Prostate gland (tissue), 2 donors: ENCODE data around the gene GABPB2. TPM values are rescaled to one million over a fixed set of nuclear protein-coding genes. Genes with fewer than 3 reads are reported as not detected.

Experiments used
- DNase-seq: peaks from one replicate; pipeline ENCODE4 v3.0.0-alpha.2; 2019; ENCODE audit warnings: low spot score
- H3K27ac ChIP-seq, 2 donors: fragments of 200-600 bp; sonication (generic); 2 replicates each; pipeline ENCODE4 v1.5.1; 2017 to 2019
- H3K27me3 ChIP-seq: fragments of 200-600 bp; sonication (generic); replicated peaks from 2 replicates; pipeline ENCODE4 v1.5.1; 2019; ENCODE audit not compliant: insufficient read depth
- H3K36me3 ChIP-seq, 2 donors: fragments of 200-600 bp; sonication (generic); 1 replicate in 1 of 2; 2 replicates in 1 of 2; pipeline versions ENCODE4 v1.5.1 to v1.8.1; 2017 to 2019
- H3K4me1 ChIP-seq: fragments of 200-600 bp; sonication (generic); replicated peaks from 2 replicates; pipeline ENCODE4 v1.5.1; 2019
- H3K4me3 ChIP-seq, 2 donors: fragments of 200-600 bp; sonication (generic); 2 replicates each; pipeline ENCODE4 v1.5.1; 2017 to 2019
- H3K9me3 ChIP-seq: fragments of 200-600 bp; sonication (generic); 2 replicates; pipeline ENCODE4 v1.5.1; 2017
- CTCF ChIP-seq, 4 experiments: fragments of 200-600 bp in 2 of 4; fragments of 450-650 bp in 2 of 4; sonication (generic) in 2 of 4; IDR thresholded peaks; 1 replicate in 3 of 4; 2 replicates in 1 of 4; pipeline ENCODE4 v1.5.1; 2016 to 2019; ENCODE audit warnings: antibody characterized with exemption in 4 of 4, mild to moderate bottlenecking in 2 of 4, moderate library complexity in 2 of 4
- POLR2A ChIP-seq: fragments of 450-650 bp; IDR thresholded peaks from one replicate; pipeline ENCODE4 v1.6.1; 2016; ENCODE audit warnings: antibody characterized with exemption, mild to moderate bottlenecking
- POLR2AphosphoS5 ChIP-seq: sonication (generic); formaldehyde crosslinking; IDR thresholded peaks from one replicate; pipeline ENCODE4 v1.6.1; 2017; ENCODE audit warnings: antibody characterized with exemption
- WGBS: methylation state at CpG from one replicate; pipeline ENCODE4 v1.1.5; 2018; 5-methylcytosine and 5-hydroxymethylcytosine counted together
- intact Hi-C: fragments of 100-400 bp; cut with DNase I; formaldehyde crosslinking; loops from one replicate; pipeline ENCODE4 v1.14.2; 2022
- total RNA-seq, 2 donors: library from RNA; depleted of rRNA; stranded (reverse); fragments of >200 nt; gene quantifications; one replicate each; pipeline ENCODE4 v1.1.0, GENCODE V29; 2016

GABPB2 gene
- 10 to 100 TPM; 14.7 to 23.5 TPM for total RNA-seq

GRCh38 chr1:151070474-151071276 is at the start of gene GABPB2:
TSS of gene GABPB2 (plus strand) at chr1:151070761. CDS start at chr1:151088190, 17,429 bp downstream.
- H3K36me3 ChIP-seq = no peaks in the 10 kb centered on the region
- 1% methylated on average over 50 of the region's 50 CpGs for WGBS
- TF ChIP-seq CTCF (IDR thresholded peaks at IDR 0.05) = peak; percentile 76 to 90 (median 86)
- no peak for TF ChIP-seq POLR2A
- peak; percentile 87 for TF ChIP-seq POLR2AphosphoS5
- intact Hi-C loops = no loop called here
- H3K9me3 ChIP-seq = no peaks in the 10 kb centered on the region
- H3K27me3 ChIP-seq = no peaks in the 10 kb centered on the region
- peak within 1 kb of the TSS; percentile 99 to 100 for H3K27ac ChIP-seq
- DNase-seq = peak; percentile 88
- peaks cover 2% of the 10 kb centered on the region for H3K4me1 ChIP-seq
- H3K4me3 ChIP-seq = peak within 1 kb of the TSS; percentile 90 to 92

- peak; percentile 84 for DNase-seq
- H3K4me1 ChIP-seq = no peaks in the 10 kb centered on the region
- intact Hi-C loops = loop anchor here (5.0 kb wide), 1 partner anchor 133 kb away; the partner anchor contains the start of gene TNFAIP8L2
- 21% methylated on average over 6 of the region's 6 CpGs for WGBS
- peaks cover 4 to 16% of the 10 kb centered on the region in 2 donors for H3K36me3 ChIP-seq
- peak; percentile 29 to 75 (median 69) for TF ChIP-seq CTCF (IDR thresholded peaks at IDR 0.05)
- no peak for TF ChIP-seq POLR2A
- TF ChIP-seq POLR2AphosphoS5 = peak; percentile 68
- H3K4me3 ChIP-seq = no peak overlapping the region
- H3K9me3 ChIP-seq = no peaks in the 10 kb centered on the region
- no peaks in the 10 kb centered on the region for H3K27me3 ChIP-seq
- no peak overlapping the region for H3K27ac ChIP-seq
Measured at GRCh38 chr1:151024540-151025146, 45.9 kb upstream of the GABPB2 start.

GRCh38 chr1:151026460-151026859 is 44.1 kb upstream of the GABPB2 start:
- H3K4me3 ChIP-seq = no peak overlapping the region
- H3K36me3 ChIP-seq = peaks cover 4 to 28% of the 10 kb centered on the region in 2 donors
- no peaks in the 10 kb centered on the region for H3K27me3 ChIP-seq
- no peak overlapping the region for H3K27ac ChIP-seq
- TF ChIP-seq POLR2A (no peak), CTCF (IDR thresholded peaks at IDR 0.05) (no peak), POLR2AphosphoS5 (no peak)
- H3K9me3 ChIP-seq = no peaks in the 10 kb centered on the region
- no peaks in the 10 kb centered on the region for H3K4me1 ChIP-seq
- intact Hi-C loops = no loop called here
- no peak for DNase-seq

GRCh38 chr1:151032164-151032563 is 38.4 kb upstream of the GABPB2 start:
- Histone ChIP-seq H3K36me3 (peaks cover 1 to 25% of the 10 kb centered on the region in 2 donors), H3K4me1 (no peaks in the 10 kb centered on the region), H3K27ac (no peak overlapping the region), H3K9me3 (no peaks in the 10 kb centered on the region), H3K4me3 (no peak overlapping the region), H3K27me3 (no peaks in the 10 kb centered on the region)
- DNase-seq = no peak
- WGBS = 97% methylated on average over 8 of the region's 8 CpGs
- intact Hi-C loops = no loop called here
- TF ChIP-seq POLR2A = no peak
- TF ChIP-seq CTCF (IDR thresholded peaks at IDR 0.05) = no peak
- no peak for TF ChIP-seq POLR2AphosphoS5
